ENCODE results near the gene VPS37C. TPM values are rescaled to one million over a fixed set of nuclear protein-coding genes. Genes with fewer than 3 reads are reported as not detected.

Gene VPS37C
- total and polyA plus RNA-seq, 2 of the 13 experiments (the other 11 are each of a cell fraction or from before 2014, with no cell fraction given), result 7.5 to 8.8 TPM

DNA sequence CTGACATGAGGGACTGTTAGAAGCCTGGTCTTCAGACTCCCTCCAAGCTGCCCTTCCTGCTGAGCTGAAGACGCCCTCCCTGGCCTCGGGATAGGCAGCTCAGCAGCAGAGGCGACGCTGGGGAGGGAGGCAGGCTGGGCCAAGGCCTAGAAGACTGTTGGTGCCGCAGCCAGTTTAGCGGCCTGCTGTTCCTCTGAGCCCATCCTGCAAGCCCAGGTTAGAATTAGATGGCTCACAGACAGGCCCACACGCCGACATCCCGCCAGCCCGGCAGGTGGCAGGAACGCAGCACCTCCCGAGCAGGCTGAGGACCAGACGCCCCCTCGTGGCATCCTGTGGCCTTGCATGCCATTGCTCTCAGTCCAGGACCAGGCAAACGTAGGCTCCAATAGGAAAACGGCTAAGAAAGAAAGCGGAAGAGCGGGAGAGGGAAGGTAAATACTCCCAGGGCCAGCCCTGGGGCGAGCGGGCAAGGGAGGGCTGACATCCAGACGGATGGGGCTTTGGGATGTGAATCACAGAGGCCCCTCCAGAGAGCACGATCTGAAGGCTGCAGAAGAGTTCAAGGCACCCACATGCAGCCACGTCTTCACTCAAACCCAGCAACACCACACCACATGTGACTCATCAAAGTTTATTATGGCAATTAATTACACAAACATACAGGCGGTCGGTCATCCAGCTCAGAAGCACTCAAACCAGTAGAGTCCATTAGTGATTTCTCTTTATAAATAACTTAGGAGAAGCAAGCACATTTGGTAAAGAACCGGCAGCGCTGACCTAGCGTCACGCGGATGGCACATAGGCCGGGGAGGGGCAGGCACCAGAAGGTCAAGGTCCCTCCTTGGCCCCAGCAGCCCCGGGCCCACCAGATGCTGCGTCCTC lies 31.3 kb downstream of the VPS37C start (continued):
- TF ChIP-seq, protein P1, sequence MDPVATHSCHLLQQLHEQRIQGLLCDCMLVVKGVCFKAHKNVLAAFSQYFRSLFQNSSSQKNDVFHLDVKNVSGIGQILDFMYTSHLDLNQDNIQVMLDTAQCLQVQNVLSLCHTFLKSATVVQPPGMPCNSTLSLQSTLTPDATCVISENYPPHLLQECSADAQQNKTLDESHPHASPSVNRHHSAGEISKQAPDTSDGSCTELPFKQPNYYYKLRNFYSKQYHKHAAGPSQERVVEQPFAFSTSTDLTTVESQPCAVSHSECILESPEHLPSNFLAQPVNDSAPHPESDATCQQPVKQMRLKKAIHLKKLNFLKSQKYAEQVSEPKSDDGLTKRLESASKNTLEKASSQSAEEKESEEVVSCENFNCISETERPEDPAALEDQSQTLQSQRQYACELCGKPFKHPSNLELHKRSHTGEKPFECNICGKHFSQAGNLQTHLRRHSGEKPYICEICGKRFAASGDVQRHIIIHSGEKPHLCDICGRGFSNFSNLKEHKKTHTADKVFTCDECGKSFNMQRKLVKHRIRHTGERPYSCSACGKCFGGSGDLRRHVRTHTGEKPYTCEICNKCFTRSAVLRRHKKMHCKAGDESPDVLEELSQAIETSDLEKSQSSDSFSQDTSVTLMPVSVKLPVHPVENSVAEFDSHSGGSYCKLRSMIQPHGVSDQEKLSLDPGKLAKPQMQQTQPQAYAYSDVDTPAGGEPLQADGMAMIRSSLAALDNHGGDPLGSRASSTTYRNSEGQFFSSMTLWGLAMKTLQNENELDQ (CRISPR knock-in tag; IDR thresholded peaks at IDR 0.05; ENCODE audit: borderline replicate concordance), result 0 out of 2 replicates have a peak, but pooled peaks have one; percentile 47
- peak; percentile 50; the same call in 1 of the 2 replicates for TF ChIP-seq ZNF263 (CRISPR knock-in tag; IDR thresholded peaks at IDR 0.05)
- TF ChIP-seq ZSCAN21 (CRISPR knock-in tag; IDR thresholded peaks at IDR 0.05; ENCODE audit: borderline replicate concordance), result 0 out of 2 replicates have a peak, but pooled peaks have one; percentile 53
- peak; percentile 76; the same call in 1 of the 2 replicates for TF ChIP-seq MTA1 (CRISPR knock-in tag; IDR thresholded peaks at IDR 0.05; ENCODE audit: borderline replicate concordance)
- no peak for TF ChIP-seq CAMTA2 (CRISPR knock-in tag; IDR thresholded peaks at IDR 0.05; ENCODE audit: borderline replicate concordance)
- TF ChIP-seq ETV6 (CRISPR knock-in tag; conservative IDR thresholded peaks at IDR 0.05), result peak; percentile 75; the same call in 1 of the 2 replicates
- TF ChIP-seq, protein P2, sequence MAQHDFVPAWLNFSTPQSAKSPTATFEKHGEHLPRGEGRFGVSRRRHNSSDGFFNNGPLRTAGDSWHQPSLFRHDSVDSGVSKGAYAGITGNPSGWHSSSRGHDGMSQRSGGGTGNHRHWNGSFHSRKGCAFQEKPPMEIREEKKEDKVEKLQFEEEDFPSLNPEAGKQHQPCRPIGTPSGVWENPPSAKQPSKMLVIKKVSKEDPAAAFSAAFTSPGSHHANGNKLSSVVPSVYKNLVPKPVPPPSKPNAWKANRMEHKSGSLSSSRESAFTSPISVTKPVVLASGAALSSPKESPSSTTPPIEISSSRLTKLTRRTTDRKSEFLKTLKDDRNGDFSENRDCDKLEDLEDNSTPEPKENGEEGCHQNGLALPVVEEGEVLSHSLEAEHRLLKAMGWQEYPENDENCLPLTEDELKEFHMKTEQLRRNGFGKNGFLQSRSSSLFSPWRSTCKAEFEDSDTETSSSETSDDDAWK (CRISPR knock-in tag; IDR thresholded peaks at IDR 0.05), result no peak
- TF ChIP-seq, protein P3, sequence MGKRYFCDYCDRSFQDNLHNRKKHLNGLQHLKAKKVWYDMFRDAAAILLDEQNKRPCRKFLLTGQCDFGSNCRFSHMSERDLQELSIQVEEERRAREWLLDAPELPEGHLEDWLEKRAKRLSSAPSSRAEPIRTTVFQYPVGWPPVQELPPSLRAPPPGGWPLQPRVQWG (CRISPR knock-in tag; IDR thresholded peaks at IDR 0.05; ENCODE audit: borderline replicate concordance, low read depth), result no peak
- TF ChIP-seq, protein P4, sequence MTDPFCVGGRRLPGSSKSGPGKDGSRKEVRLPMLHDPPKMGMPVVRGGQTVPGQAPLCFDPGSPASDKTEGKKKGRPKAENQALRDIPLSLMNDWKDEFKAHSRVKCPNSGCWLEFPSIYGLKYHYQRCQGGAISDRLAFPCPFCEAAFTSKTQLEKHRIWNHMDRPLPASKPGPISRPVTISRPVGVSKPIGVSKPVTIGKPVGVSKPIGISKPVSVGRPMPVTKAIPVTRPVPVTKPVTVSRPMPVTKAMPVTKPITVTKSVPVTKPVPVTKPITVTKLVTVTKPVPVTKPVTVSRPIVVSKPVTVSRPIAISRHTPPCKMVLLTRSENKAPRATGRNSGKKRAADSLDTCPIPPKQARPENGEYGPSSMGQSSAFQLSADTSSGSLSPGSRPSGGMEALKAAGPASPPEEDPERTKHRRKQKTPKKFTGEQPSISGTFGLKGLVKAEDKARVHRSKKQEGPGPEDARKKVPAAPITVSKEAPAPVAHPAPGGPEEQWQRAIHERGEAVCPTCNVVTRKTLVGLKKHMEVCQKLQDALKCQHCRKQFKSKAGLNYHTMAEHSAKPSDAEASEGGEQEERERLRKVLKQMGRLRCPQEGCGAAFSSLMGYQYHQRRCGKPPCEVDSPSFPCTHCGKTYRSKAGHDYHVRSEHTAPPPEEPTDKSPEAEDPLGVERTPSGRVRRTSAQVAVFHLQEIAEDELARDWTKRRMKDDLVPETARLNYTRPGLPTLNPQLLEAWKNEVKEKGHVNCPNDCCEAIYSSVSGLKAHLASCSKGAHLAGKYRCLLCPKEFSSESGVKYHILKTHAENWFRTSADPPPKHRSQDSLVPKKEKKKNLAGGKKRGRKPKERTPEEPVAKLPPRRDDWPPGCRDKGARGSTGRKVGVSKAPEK (CRISPR knock-in tag; IDR thresholded peaks at IDR 0.05; ENCODE audit: borderline replicate concordance), result no peak
- TF ChIP-seq ELF1 (CRISPR knock-in tag; IDR thresholded peaks at IDR 0.05), result peak; percentile 84
- TF ChIP-seq NONO (IDR thresholded peaks at IDR 0.05), result no peak
- peak; percentile 63; the same call in 1 of the 2 replicates for TF ChIP-seq NONO (CRISPR knock-in tag; conservative IDR thresholded peaks at IDR 0.05)
- no peak for TF ChIP-seq JARID2 (CRISPR knock-in tag; IDR thresholded peaks at IDR 0.05; ENCODE audit: insufficient replicate concordance)

Data from HepG2 (cell line).